ENCODE results near the gene STK40.

GRCh38 chr1:36339615-36340014, 46.1 kb downstream of the STK40 start:
- TF ChIP-seq CTCF (IDR thresholded peaks at IDR 0.05; ENCODE audit: low read depth, low read length) (no peak), EZH2phosphoT487 (IDR thresholded peaks at IDR 0.05; ENCODE audit: low read depth) (no peak)
